HCT116 (cell line): ENCODE results near the gene RC3H1. TPM values are rescaled to one million over a fixed set of nuclear protein-coding genes. Genes with fewer than 3 reads are reported as not detected.

ENCODE experiments used
- ATAC-seq: fragments of 200-7000 bp; cut with Tn5 transposase; 2 replicates; pipeline ENCODE4 v1.9.1; 2020; ENCODE audit warnings: mild to moderate bottlenecking, moderate library complexity
- BruUV-seq: library from RNA; stranded (reverse); fragments of 400-500 nt; replicated peaks from 2 replicates; lab custom pipeline; 2021; lab: Mats Ljungman, UMichigan
- CTCF ChIA-PET: fragments of 300-600 bp; sonication (Branson Sonifier 250); formaldehyde crosslinking; loops from one replicate; lab custom pipeline; 2021; ENCODE audit warnings: antibody characterized with exemption; lab: Charles Lee
- POLR2A ChIA-PET: fragments of 300-600, 350-600 bp; sonication (Branson Sonifier 250); formaldehyde crosslinking; loops from one replicate; lab custom pipeline; 2021; ENCODE audit warnings: antibody characterized with exemption; lab: Charles Lee
- RAD21 ChIA-PET, 2 experiments: fragments of 300-600 bp; sonication (Branson Sonifier 250); formaldehyde crosslinking; loops; one replicate each; lab custom pipeline; 2023; ENCODE audit warnings: low total read pairs in 2 of 2; ENCODE audit not compliant: uncharacterized antibody in 2 of 2, unreplicated experiment in 2 of 2, low non-redundant PET in 1 of 2; lab: Charles Lee
- DNase-seq: peaks from one replicate; pipeline ENCODE4 v3.0.0-alpha.2; 2010; ENCODE audit warnings: low read depth, low spot score
- H2AFZ ChIP-seq: fragments of 200-600 bp; shearing (Covaris generic), sonication (generic); 2 replicates; pipeline ENCODE4 v1.6.1; 2017; ENCODE audit warnings: low read depth, mixed run types, mixed read lengths, antibody characterized with exemption, low read length; ENCODE audit not compliant: poor library complexity, severe bottlenecking
- H3K27ac ChIP-seq: 2 replicates; pipeline ENCODE4 v1.5.1; 2012; ENCODE audit warnings: low read depth, low read length
- H3K27me3 ChIP-seq: fragments of 200-600 bp; sonication (generic); 2 replicates; pipeline ENCODE4 v1.6.1; 2016; ENCODE audit warnings: mixed run types, low read length, mixed read lengths; ENCODE audit not compliant: insufficient read depth
- H3K36me3 ChIP-seq, 2 experiments: fragments of 200-500 bp in 1 of 2; fragments of 200-600 bp in 1 of 2; sonication (Bioruptor generic) in 1 of 2; sonication (generic) in 1 of 2; 2 replicates each; pipeline versions ENCODE4 v1.5.1 to v1.6.1; 2014 to 2016; ENCODE audit warnings: low read length in 2 of 2, inconsistent platforms in 1 of 2, mixed read lengths in 1 of 2, mixed run types in 1 of 2; ENCODE audit not compliant: insufficient read depth in 2 of 2, control insufficient read depth in 1 of 2
- H3K4me1 ChIP-seq, 2 experiments: fragments of 200-600 bp in 1 of 2; sonication (generic) in 1 of 2; 2 replicates each; pipeline versions ENCODE4 v1.5.1 to v1.6.1; 2012 to 2017; ENCODE audit warnings: low read length in 2 of 2, inconsistent platforms in 1 of 2, mild to moderate bottlenecking in 1 of 2, mixed read lengths in 1 of 2, mixed run types in 1 of 2, moderate library complexity in 1 of 2; ENCODE audit not compliant: insufficient read depth in 2 of 2, control insufficient read depth in 1 of 2
- H3K4me2 ChIP-seq: fragments of 200-600 bp; sonication (generic); 2 replicates; pipeline ENCODE4 v1.6.1; 2017; ENCODE audit warnings: mixed run types, low read length, mixed read lengths
- H3K4me3 ChIP-seq, 2 experiments: fragments of 200-600 bp in 1 of 2; sonication (generic) in 1 of 2; replicated peaks in 1 of 2; 2 replicates each; pipeline ENCODE4 v1.5.1; 2011 to 2016; ENCODE audit warnings: low read length in 2 of 2, control low read depth in 1 of 2, low read depth in 1 of 2, mild to moderate bottlenecking in 1 of 2, mixed read lengths in 1 of 2, mixed run types in 1 of 2
- H3K79me2 ChIP-seq: fragments of 200-600 bp; sonication (generic); 2 replicates; pipeline ENCODE4 v1.6.1; 2017; ENCODE audit warnings: mild to moderate bottlenecking, mixed run types, low read length, moderate library complexity, mixed read lengths; ENCODE audit not compliant: insufficient read depth
- H3K9ac ChIP-seq: fragments of 200-600 bp; sonication (generic); 2 replicates; pipeline ENCODE4 v1.6.1; 2016; ENCODE audit warnings: low read length, mixed read lengths
- H3K9me2 ChIP-seq: fragments of 200-600 bp; sonication (generic), shearing (Covaris generic); 2 replicates; pipeline ENCODE4 v1.6.1; 2017; ENCODE audit warnings: mixed run types, mild to moderate bottlenecking, moderate library complexity; ENCODE audit not compliant: insufficient read depth
- H3K9me3 ChIP-seq, 2 experiments: fragments of 200-500 bp in 1 of 2; fragments of 200-600 bp in 1 of 2; sonication (Bioruptor generic) in 1 of 2; sonication (generic) in 1 of 2; 2 replicates each; pipeline ENCODE4 v1.6.1; 2014 to 2017; ENCODE audit warnings: low read length in 2 of 2, mixed read lengths in 2 of 2, inconsistent platforms in 1 of 2, low read depth in 1 of 2, mild to moderate bottlenecking in 1 of 2, mixed run types in 1 of 2, moderate library complexity in 1 of 2; ENCODE audit not compliant: control insufficient read depth in 1 of 2, insufficient read depth in 1 of 2
- H4K20me1 ChIP-seq: fragments of 200-600 bp; sonication (generic), shearing (Covaris generic); 2 replicates; pipeline ENCODE4 v1.6.1; 2017; ENCODE audit warnings: mixed run types, mild to moderate bottlenecking, moderate library complexity; ENCODE audit not compliant: insufficient read depth
- CBX3 ChIP-seq: IDR thresholded peaks from 2 replicates; pipeline ENCODE4 v1.6.1; 2012; ENCODE audit warnings: low read depth
- EGR1 ChIP-seq: IDR thresholded peaks from 2 replicates; pipeline ENCODE4 v1.6.1; 2012; ENCODE audit warnings: low read depth
- ELF1 ChIP-seq: IDR thresholded peaks from 2 replicates; pipeline ENCODE4 v1.6.1; 2012; ENCODE audit warnings: low read depth, borderline replicate concordance
- EZH2 ChIP-seq: fragments of 200-600 bp; sonication (generic); IDR thresholded peaks from 2 replicates; pipeline ENCODE4 v1.6.1; 2017; ENCODE audit warnings: antibody characterized with exemption, mixed run types
- EZH2phosphoT487 ChIP-seq: fragments of 200-600 bp; IDR thresholded peaks from 2 replicates; pipeline ENCODE4 v1.6.1; 2018; ENCODE audit warnings: antibody characterized with exemption, borderline replicate concordance
- FOSL1 ChIP-seq: IDR thresholded peaks from 2 replicates; pipeline ENCODE4 v1.6.1; 2012; ENCODE audit warnings: low read depth
- MAX ChIP-seq: IDR thresholded peaks from 2 replicates; pipeline ENCODE4 v1.6.1; 2012
- RAD21 ChIP-seq: IDR thresholded peaks from 2 replicates; pipeline ENCODE4 v1.6.1; 2012; ENCODE audit warnings: low read depth, mild to moderate bottlenecking
- SP1 ChIP-seq: IDR thresholded peaks from 2 replicates; pipeline ENCODE4 v1.6.1; 2012; ENCODE audit warnings: low read depth
- SRF ChIP-seq: IDR thresholded peaks from 2 replicates; pipeline ENCODE4 v1.6.1; 2012; ENCODE audit warnings: low read depth
- TCF7L2 ChIP-seq: IDR thresholded peaks from 2 replicates; pipeline ENCODE4 v1.7.0; 2011; ENCODE audit warnings: borderline replicate concordance, inconsistent platforms; ENCODE audit not compliant: insufficient read depth, insufficient read length; ENCODE audit errors: extremely low read depth
- YY1 ChIP-seq: IDR thresholded peaks from 2 replicates; pipeline ENCODE4 v1.6.1; 2011; ENCODE audit warnings: low read length, low read depth, moderate library complexity, mild to moderate bottlenecking; ENCODE audit not compliant: insufficient replicate concordance; ENCODE audit errors: extremely low read depth
- ZBTB33 ChIP-seq: IDR thresholded peaks from 2 replicates; pipeline ENCODE4 v1.6.1; 2011; ENCODE audit warnings: mild to moderate bottlenecking, low read length, moderate library complexity; ENCODE audit not compliant: insufficient replicate concordance; ENCODE audit errors: extremely low read depth
- intact Hi-C: fragments of 100-400 bp; cut with micrococcal nuclease; formaldehyde crosslinking; loops from 2 replicates; pipeline ENCODE4 v1.10.0; 2022
- total RNA-seq: library from RNA; stranded (reverse); gene quantifications from one replicate; pipeline ENCODE4 v1.2.1, GENCODE V29; 2021; ENCODE audit not compliant: unreplicated experiment
- TF ChIP-seq, protein P1 (sequence below), 3 experiments: fragments of 200-600 bp in 1 of 3; sonication (generic) in 1 of 3; IDR thresholded peaks in 2 of 3; conservative IDR thresholded peaks in 1 of 3; 2 replicates each; pipeline ENCODE4 v1.5.1; 2012 to 2017; ENCODE audit warnings: low read depth in 2 of 3, low read length in 2 of 3, antibody characterized with exemption in 1 of 3, borderline replicate concordance in 1 of 3, control low read depth in 1 of 3, mild to moderate bottlenecking in 1 of 3, mixed read lengths in 1 of 3, mixed run types in 1 of 3, moderate library complexity in 1 of 3; ENCODE audit not compliant: insufficient read depth in 1 of 3

The RC3H1 gene
- total RNA-seq, 1 experiment from 2014 or later = 23.6 TPM

DNA sequence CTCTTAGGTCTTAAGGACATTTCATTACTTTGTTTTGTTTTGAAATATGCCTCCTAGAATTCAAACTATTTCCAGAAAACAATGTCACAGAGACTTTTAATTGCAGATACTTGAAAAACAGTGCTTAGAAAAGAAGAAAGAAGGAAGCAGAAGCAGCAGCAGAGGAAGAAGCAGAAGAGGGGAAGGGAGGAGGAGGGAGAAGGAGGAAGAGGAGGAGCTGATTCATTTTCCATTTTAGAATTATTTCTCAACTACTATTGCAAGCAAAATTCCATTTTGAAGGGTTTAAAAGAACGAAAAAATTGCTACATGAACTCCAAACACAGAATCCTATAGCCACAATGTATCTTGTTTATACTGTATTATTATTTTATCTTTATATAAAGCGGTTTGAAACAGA is 13.9 kb downstream of the RC3H1 start:
- RAD21 ChIA-PET = no interaction called here
- BruUV-seq = no TSS peak
- CTCF ChIA-PET = no interaction called here

More for the DNA sequence above, 13.9 kb downstream of the RC3H1 start:
- Histone ChIP-seq H3K4me1 (peaks cover 0 to 18% of the 10 kb centered on the region in 2 experiments; a peak in 2 of 4 replicates), H3K27me3 (no peaks in the 10 kb centered on the region), H3K9me2 (no peaks in the 10 kb centered on the region), H3K27ac (no peak overlapping the region), H3K36me3 (no peaks in the 10 kb centered on the region), H3K79me2 (peaks cover 83% of the 10 kb centered on the region), H3K4me3 (no peak overlapping the region), H3K9ac (no peak overlapping the region), H3K4me2 (no peak overlapping the region), H2AFZ (no peak overlapping the region), H4K20me1 (no peaks in the 10 kb centered on the region), H3K9me3 (no peaks in the 10 kb centered on the region)
- no peak for ATAC-seq
- POLR2A ChIA-PET = no interaction called here
- intact Hi-C loops = no loop called here
- TF ChIP-seq ZBTB33 = no peak
- TF ChIP-seq CBX3 = no peak
- TF ChIP-seq MAX = no peak
- no peak for TF ChIP-seq ELF1
- TF ChIP-seq SP1 = no peak
- TF ChIP-seq, protein P1, sequence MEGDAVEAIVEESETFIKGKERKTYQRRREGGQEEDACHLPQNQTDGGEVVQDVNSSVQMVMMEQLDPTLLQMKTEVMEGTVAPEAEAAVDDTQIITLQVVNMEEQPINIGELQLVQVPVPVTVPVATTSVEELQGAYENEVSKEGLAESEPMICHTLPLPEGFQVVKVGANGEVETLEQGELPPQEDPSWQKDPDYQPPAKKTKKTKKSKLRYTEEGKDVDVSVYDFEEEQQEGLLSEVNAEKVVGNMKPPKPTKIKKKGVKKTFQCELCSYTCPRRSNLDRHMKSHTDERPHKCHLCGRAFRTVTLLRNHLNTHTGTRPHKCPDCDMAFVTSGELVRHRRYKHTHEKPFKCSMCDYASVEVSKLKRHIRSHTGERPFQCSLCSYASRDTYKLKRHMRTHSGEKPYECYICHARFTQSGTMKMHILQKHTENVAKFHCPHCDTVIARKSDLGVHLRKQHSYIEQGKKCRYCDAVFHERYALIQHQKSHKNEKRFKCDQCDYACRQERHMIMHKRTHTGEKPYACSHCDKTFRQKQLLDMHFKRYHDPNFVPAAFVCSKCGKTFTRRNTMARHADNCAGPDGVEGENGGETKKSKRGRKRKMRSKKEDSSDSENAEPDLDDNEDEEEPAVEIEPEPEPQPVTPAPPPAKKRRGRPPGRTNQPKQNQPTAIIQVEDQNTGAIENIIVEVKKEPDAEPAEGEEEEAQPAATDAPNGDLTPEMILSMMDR (IDR thresholded peaks at IDR 0.05 in 2 of 3, conservative IDR thresholded peaks at IDR 0.05 in 1 of 3; ENCODE audit: borderline replicate concordance in 1 of 3, insufficient read depth in 1 of 3, low read depth in 2 of 3, low read length in 2 of 3) = no peak
- no peak for TF ChIP-seq FOSL1
- TF ChIP-seq TCF7L2 = no peak
- no peak for TF ChIP-seq RAD21
- TF ChIP-seq EZH2 = no peak
- TF ChIP-seq SRF = no peak
- no peak for TF ChIP-seq EGR1
- TF ChIP-seq YY1 = no peak
- no peak for TF ChIP-seq EZH2phosphoT487
- no peak for DNase-seq
